ENCODE results near the gene MED13L.

DNA sequence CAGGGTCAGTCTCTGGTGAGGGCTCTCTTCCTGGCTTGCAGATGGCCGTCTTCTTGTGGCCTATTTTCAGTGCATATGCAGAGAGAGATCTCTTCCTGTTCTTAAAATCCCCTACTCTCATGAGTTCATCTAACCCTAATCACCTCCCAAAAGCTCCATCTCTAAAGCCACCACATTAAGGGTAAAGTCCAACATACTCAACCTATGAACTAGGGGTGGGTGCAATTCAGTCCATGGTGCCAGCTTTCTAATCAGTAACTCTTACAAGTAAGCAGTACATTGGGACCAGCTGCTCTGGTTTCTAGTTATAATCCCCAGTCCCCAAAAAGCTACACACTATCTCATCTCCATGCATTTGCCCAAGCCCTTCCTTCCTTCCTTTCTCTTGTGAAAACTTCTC, 365.1 kb downstream of the MED13L start:
- TF ChIP-seq SUZ12 (IDR thresholded peaks at IDR 0.05; ENCODE audit: extremely low read depth, insufficient read depth, insufficient read length): no peak
- TF ChIP-seq ZNF274 (IDR thresholded peaks at IDR 0.05; ENCODE audit: low read depth, low read length): no peak

All from NT2/D1 (cell line).